ENCODE measurements around the gene SLC35E2B. TPM values are rescaled to one million over a fixed set of nuclear protein-coding genes. Genes with fewer than 3 reads are reported as not detected.
"Not testable (repeated sequence)": the region's sequence is repeated elsewhere in the genome, so short reads cannot be mapped to it uniquely, and the experiment has no call there.

SLC35E2B gene
- total RNA-seq, result 31.2 and 32.8 TPM in 2 replicates

- peak within 1 kb of the TSS; percentile 60 for H3K4me3 ChIP-seq (ENCODE audit: low read depth, low read length)
- peak; percentile 93 for DNase-seq (ENCODE audit: low read depth)
These were observed at the start of gene SLC35E2B for GRCh38 chr1:1692714-1693647. SLC35E2B (minus strand) TSS chr1:1692795; CDS start chr1:1676699, 16,096 bp downstream.

- peak; percentile 99 for DNase-seq (ENCODE audit: low read depth)
- not testable (repeated sequence) for H3K4me3 ChIP-seq (ENCODE audit: low read depth, low read length)
These were observed 48.4 kb upstream of the SLC35E2B start for GRCh38 chr1:1741013-1741412.

GRCh38 chr1:1738799-1739337, 46.3 kb upstream of the SLC35E2B start:
- DNase-seq (ENCODE audit: low read depth); H3K4me3 ChIP-seq (ENCODE audit: low read depth, low read length): not testable (repeated sequence)

- not testable (repeated sequence) for H3K4me3 ChIP-seq (ENCODE audit: low read depth, low read length); DNase-seq (ENCODE audit: low read depth)
These were observed 45.3 kb upstream of the SLC35E2B start for GRCh38 chr1:1737675-1738590.

GRCh38 chr1:1732381-1732780, 39.8 kb upstream of the SLC35E2B start:
- no peak for TF ChIP-seq CTCF (IDR thresholded peaks at IDR 0.05; ENCODE audit: insufficient read depth, low read depth, low read length)
- no peak overlapping the region for H3K4me3 ChIP-seq (ENCODE audit: low read depth, low read length)
- DNase-seq (ENCODE audit: low read depth), result no peak

GRCh38 chr1:1730870-1731269, 38.3 kb upstream of the SLC35E2B start:
- no peak for DNase-seq (ENCODE audit: low read depth)
- no peak overlapping the region for H3K4me3 ChIP-seq (ENCODE audit: low read depth, low read length)
- no peak for TF ChIP-seq CTCF (IDR thresholded peaks at IDR 0.05; ENCODE audit: insufficient read depth, low read depth, low read length)

GRCh38 chr1:1730230-1730629, 37.6 kb upstream of the SLC35E2B start:
- not testable (repeated sequence) for DNase-seq (ENCODE audit: low read depth); H3K4me3 ChIP-seq (ENCODE audit: low read depth, low read length)

GRCh38 chr1:1729116-1729816, 36.7 kb upstream of the SLC35E2B start:
- H3K4me3 ChIP-seq (ENCODE audit: low read depth, low read length); DNase-seq (ENCODE audit: low read depth): not testable (repeated sequence)

- peak; percentile 81 for DNase-seq (ENCODE audit: low read depth)
- H3K4me3 ChIP-seq (ENCODE audit: low read depth, low read length), result not testable (repeated sequence)
These were observed 35.9 kb upstream of the SLC35E2B start for GRCh38 chr1:1728308-1729005.

- not testable (repeated sequence) for H3K4me3 ChIP-seq (ENCODE audit: low read depth, low read length)
- DNase-seq (ENCODE audit: low read depth), result peak; percentile 18
These were observed 34.6 kb upstream of the SLC35E2B start for GRCh38 chr1:1727131-1727651.

GRCh38 chr1:1726088-1726487, 33.5 kb upstream of the SLC35E2B start:
- not testable (repeated sequence) for DNase-seq (ENCODE audit: low read depth); H3K4me3 ChIP-seq (ENCODE audit: low read depth, low read length)

All from fibroblast of villous mesenchyme (primary cell).